Anterior cingulate cortex (tissue), 58 donors: Measurements from ENCODE around the gene B3GAT2.
A peak's percentile ranks its signal among the peaks of the same experiment; 100 is the strongest.
"Not testable (repeated sequence)": the region's sequence is repeated elsewhere in the genome, so short reads cannot be mapped to it uniquely, and the experiment has no call there.

Source experiments
- DNase-seq, 58 donors: peaks; one replicate each; lab custom pipeline; 2025; lab: John Stamatoyannopoulos, UW

B3GAT2 gene, protein sequence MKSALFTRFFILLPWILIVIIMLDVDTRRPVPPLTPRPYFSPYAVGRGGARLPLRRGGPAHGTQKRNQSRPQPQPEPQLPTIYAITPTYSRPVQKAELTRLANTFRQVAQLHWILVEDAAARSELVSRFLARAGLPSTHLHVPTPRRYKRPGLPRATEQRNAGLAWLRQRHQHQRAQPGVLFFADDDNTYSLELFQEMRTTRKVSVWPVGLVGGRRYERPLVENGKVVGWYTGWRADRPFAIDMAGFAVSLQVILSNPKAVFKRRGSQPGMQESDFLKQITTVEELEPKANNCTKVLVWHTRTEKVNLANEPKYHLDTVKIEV

DNA sequence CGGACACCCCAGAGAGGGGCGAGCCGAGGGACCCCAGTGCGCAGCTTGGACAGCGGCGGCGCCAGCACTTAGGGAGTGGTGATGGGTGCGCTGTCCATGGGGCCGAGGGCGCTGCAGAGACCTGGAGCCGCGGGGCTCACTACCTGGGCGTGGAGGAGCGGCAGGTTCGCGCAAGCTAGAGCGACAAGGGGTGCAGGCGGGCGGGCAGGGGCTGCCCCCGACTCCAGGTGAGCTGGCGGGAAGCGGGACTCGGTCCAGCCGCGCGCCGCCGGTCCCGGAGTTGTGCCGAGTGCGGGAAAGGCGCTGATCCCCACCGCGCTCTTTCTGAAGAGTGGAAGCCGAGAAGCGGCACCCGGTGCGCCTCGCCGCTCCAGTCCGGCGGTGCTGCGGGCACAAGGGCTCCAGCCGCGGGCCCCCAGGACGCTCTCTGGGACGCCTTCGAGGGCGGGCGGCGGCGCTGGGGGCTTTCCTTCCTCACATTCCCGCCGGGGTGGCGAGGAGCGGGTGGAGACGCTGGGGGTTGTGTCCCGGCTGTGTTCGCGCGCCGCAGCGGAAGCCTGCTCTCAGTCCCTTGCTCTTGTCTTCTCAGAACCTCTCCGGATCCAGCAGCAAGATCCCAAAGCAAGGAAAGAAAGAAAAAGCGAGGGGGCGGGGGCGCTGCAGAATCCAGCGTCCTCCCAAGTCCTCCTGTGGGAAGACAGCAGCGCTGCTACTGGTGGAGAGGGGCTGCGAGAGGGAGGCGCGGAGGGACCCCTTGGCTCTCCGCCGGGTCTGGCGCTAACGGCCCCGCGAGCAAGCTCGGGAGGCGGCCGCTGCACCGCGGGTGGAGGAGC lies at the start of gene B3GAT2:
TSS of gene B3GAT2 (minus strand) at position 610 of the 833 bp plus-strand sequence. CDS start 631 bp downstream, outside the sequence.
- DNase-seq: peak in 46 of 58 donors; percentile 8 to 66 (median 30)

DNA sequence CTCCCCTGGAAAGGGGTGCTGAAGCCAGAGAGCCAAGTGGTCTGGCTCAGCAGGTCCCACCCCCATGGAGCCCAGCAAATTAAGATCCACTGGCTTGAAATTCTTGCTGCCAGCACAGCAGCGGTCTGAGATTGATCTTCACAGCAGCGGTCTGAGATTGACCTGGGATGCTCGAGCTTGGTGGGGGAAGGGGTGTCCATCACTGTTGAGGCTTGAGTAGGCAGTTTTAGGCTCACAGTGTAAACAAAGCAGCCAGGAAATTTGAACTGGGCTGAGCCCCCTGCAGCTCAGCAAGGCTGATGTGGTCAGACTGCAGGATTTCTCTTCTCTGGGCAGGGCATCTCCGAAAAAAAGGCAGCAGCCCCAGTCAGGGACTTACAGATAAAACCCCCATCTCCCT lies 41.3 kb upstream of the B3GAT2 start:
- DNase-seq: no peak

- no peak for DNase-seq
These were observed 40.5 kb upstream of the B3GAT2 start for GRCh38 chr6:70997379-70997778.

DNA sequence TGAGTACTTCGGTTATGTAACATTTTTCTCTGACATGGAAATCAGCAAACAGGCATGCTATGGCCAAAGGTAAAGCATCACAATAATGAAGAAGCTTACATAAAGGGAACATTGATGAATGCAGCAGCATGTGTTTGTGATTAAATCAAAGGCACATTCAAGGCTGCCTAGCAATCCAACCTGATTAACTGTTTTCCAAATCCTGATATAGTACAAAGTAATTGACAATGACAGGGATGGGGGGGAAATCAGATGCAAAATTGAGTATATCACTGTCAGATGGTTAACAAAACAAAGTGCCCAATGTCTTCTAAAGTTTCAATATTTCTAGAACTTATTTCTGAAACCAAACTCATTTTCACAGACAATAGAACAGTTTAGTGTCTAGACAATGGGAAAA lies 39.2 kb upstream of the B3GAT2 start:
- no peak for DNase-seq

DNA sequence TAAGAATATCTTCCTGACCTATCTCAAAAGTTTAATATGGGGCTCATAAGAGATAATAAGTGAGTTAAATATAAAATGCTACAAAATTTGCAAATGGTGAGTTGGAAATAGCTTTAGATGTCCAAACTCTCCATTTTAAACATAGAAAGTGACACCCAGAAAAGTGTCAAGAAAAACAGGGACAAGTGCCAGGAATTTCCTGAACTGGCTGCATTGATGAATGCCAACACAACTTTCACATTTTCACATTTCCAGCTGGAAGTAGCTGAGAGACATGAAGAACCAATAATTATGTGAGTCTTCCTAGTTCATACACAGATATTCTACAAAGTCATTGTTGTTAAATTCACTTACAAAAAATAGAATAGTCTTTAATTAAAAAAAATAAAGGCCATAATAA lies 38.6 kb upstream of the B3GAT2 start:
- no peak for DNase-seq

GRCh38 chr6:70991253-70991652 lies 34.4 kb upstream of the B3GAT2 start:
- no peak for DNase-seq

GRCh38 chr6:70985156-70985555 lies 28.3 kb upstream of the B3GAT2 start:
- DNase-seq: no peak

GRCh38 chr6:70982747-70983146 lies 25.9 kb upstream of the B3GAT2 start:
- no peak for DNase-seq

DNA sequence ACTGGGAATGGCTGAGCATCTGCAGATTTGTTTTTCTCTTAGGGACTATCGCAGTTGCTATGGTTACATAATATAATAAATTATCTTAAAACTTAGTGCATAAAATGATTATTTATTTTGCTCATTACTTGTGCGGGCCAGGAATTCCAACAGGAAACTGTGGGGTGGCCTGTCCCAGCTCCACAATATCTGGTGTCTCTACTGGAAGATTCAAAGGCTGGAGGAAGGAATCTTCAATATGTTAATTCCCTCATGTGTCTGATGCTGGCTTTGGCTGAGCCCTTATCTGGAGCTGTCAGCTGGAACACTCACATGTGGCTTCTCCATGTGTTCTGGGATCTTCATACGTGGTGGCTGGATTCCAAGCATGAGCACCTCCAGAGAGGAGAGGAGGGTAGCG lies 23.9 kb upstream of the B3GAT2 start:
- DNase-seq: no peak

DNA sequence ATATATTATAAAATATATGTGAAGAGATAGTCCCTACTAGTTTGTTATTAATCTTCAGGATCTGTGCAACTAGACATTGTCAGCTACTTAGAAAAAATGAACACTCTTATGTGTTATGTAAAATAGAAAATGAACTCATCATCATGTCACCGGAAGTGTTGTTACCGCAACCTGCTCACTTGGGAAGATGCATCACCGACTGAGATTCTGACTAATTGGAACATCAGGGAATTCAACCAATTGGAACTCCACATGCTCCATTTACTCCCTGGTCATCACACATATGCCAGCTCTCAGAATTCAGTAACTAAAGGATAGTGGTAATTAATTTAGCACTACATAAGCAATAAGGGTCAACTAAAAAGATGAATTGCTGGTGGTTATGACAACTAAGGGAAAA lies 16.7 kb upstream of the B3GAT2 start:
- DNase-seq: no peak

DNA sequence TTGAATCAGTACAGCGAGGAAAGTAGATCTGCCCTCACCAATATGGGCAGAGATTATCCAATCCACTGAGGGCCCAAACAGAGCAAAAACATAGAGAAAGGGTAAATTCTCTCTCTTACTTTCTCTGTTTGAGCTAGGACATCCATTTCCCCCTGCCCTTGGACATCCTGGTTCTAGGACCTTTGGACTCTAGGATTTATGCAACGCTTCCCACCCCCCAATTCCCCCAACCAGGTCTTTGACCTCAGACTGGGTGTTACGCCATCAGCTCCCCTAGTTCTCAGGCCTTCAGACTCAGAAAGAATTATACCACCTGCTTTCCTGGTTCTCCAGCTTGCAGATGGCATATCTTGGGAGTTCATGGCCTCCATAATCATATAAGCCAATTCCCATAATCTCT lies 10.2 kb upstream of the B3GAT2 start:
- no peak for DNase-seq

DNA sequence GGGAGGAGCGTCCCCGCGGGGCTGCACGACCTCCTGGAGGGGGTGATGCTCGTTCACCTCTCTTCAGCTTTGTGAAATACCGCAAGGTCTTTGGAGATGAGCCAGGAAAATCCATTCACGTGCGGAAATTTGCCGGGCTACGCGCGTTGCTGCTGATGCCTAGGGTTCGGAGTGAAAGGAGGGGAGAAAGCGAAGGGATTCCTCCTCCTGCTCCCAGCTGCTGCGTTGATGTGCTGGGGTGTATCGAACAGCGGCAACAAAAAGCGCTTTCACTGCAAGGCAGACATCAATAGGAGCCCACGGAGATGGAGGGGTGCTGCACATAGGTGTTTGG lies 391 bp upstream of the B3GAT2 start:
- DNase-seq: peak in 4 of 58 donors; percentile 16 to 64 (median 31)

DNA sequence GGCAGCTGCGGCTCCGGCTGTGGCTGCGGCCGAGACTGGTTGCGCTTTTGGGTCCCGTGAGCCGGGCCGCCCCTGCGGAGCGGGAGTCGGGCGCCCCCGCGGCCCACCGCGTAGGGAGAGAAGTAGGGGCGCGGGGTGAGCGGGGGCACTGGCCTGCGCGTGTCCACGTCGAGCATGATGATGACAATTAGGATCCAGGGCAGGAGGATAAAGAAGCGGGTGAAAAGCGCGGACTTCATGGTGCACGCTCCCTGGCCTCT lies 739 bp downstream of the B3GAT2 start:
- no peak for DNase-seq

- peak in 56 of 58 donors; percentile 14 to 89 (median 66) for DNase-seq
These were observed 1.2 kb downstream of the B3GAT2 start for GRCh38 chr6:70955441-70956190.

- DNase-seq: peak in 3 of 58 donors; percentile 0 to 6 (median 1)
These were observed 2.1 kb downstream of the B3GAT2 start for GRCh38 chr6:70954750-70955149.

DNA sequence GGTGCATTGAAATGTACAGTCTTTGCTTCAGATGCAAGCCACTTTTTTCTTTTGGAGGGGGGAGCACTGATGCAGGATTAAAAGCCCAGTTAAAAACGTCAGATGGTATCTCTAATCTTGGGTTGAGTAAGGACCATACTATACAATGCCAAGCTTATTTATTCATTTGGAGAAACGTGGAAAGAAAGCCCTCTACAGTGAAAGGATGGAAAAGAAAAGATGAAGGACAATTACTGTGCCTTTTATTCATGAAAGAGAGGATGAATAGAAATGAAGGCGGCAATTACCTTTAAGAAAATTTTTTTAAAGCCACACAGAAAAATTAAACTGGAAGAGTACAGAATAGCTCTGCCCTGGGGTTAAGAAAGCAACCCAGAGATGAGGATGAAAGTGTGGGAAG lies 2.7 kb downstream of the B3GAT2 start:
- no peak for DNase-seq

DNA sequence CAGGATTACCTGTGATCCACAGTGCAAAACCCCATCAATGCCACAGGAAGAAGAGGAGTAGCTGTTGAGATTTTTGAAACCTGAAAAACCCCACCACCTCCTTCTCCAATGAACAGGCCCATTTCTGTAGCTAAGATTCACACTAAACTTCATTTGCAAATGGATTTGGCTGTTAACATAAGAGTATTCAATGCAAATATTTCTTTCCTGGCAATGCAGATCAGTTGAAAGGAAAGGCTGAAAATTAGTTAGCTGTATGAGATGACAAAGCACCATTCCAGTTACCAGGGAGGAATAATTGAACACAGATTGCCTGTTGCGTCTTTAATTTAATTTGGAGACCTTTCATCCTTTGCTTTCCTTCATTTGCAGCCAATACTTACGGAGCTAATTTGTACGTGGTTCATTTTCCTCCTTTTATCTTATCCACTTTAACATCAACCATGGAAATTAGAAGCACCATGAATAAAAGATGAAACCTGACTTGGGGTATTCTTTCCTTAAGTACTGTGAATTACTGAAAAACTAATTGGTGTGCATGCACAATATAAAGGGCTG lies 4.2 kb downstream of the B3GAT2 start:
- DNase-seq: no peak

GRCh38 chr6:70944321-70944720 lies 12.5 kb downstream of the B3GAT2 start:
- DNase-seq: not testable (repeated sequence)

- DNase-seq: no peak
These were observed 23.0 kb downstream of the B3GAT2 start for GRCh38 chr6:70933853-70934252.

DNA sequence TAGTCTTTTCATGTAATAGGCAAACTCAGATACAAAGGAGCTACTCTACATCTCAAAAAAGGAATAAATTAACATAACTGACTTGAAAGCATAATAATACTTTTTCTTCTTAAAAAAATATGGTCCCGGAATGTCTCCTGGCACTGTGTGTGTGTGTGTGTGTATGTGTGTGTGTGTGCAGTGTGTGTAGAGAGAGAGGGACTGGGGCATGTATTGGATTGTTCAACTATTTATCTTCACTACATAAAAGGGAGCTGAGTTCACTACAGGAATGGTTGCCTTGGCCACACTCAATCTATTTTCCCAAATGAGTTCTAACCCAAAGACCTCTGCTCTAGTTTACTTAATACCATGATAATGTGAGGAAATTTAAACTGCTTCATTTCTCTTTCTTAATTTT lies 51.1 kb downstream of the B3GAT2 start:
- no peak for DNase-seq
